Measurements from ENCODE around the gene GOLGA6C. TPM values are rescaled to one million over a fixed set of nuclear protein-coding genes. Genes with fewer than 3 reads are reported as not detected.
"Not testable (repeated sequence)": the region's sequence is repeated elsewhere in the genome, so short reads cannot be mapped to it uniquely, and the experiment has no call there.

GOLGA6C gene
- total RNA-seq, 1 donor from 2014 or later, result not detected

- Mint-ChIP-seq H3K36me3 (ENCODE audit: unreplicated experiment) (no peaks in the 10 kb centered on the region), H3K4me3 (ENCODE audit: unreplicated experiment) (no peak overlapping the region), H3K27me3 (ENCODE audit: unreplicated experiment) (no peaks in the 10 kb centered on the region), H3K9me3 (ENCODE audit: unreplicated experiment) (peaks cover 3% of the 10 kb centered on the region), H3K4me1 (ENCODE audit: low read depth, unreplicated experiment) (peaks cover 3% of the 10 kb centered on the region), H3K27ac (ENCODE audit: unreplicated experiment) (no peak overlapping the region)
- DNase-seq, result no peak
- TF ChIP-seq CTCF (IDR thresholded peaks at IDR 0.05; ENCODE audit: partially characterized antibody, unreplicated experiment), result no peak
Measured at GRCh38 chr15:75215107-75216004, 42.8 kb upstream of the GOLGA6C start.

GRCh38 chr15:75217012-75217411 is 41.1 kb upstream of the GOLGA6C start:
- no peak overlapping the region for H3K4me3 Mint-ChIP-seq (ENCODE audit: unreplicated experiment)
- H3K4me1 Mint-ChIP-seq (ENCODE audit: low read depth, unreplicated experiment), result peaks cover 3% of the 10 kb centered on the region
- H3K9me3 Mint-ChIP-seq (ENCODE audit: unreplicated experiment), result peaks cover 3% of the 10 kb centered on the region
- no peak for DNase-seq
- H3K27me3 Mint-ChIP-seq (ENCODE audit: unreplicated experiment), result no peaks in the 10 kb centered on the region
- no peaks in the 10 kb centered on the region for H3K36me3 Mint-ChIP-seq (ENCODE audit: unreplicated experiment)
- no peak for TF ChIP-seq CTCF (IDR thresholded peaks at IDR 0.05; ENCODE audit: partially characterized antibody, unreplicated experiment)
- no peak overlapping the region for H3K27ac Mint-ChIP-seq (ENCODE audit: unreplicated experiment)

GRCh38 chr15:75217574-75217973 is 40.6 kb upstream of the GOLGA6C start:
- not testable (repeated sequence) for H3K4me3 Mint-ChIP-seq (ENCODE audit: unreplicated experiment); DNase-seq; H3K27me3 Mint-ChIP-seq (ENCODE audit: unreplicated experiment); H3K27ac Mint-ChIP-seq (ENCODE audit: unreplicated experiment); H3K36me3 Mint-ChIP-seq (ENCODE audit: unreplicated experiment); H3K4me1 Mint-ChIP-seq (ENCODE audit: low read depth, unreplicated experiment); H3K9me3 Mint-ChIP-seq (ENCODE audit: unreplicated experiment)

- H3K9me3 Mint-ChIP-seq (ENCODE audit: unreplicated experiment); H3K4me1 Mint-ChIP-seq (ENCODE audit: low read depth, unreplicated experiment); H3K36me3 Mint-ChIP-seq (ENCODE audit: unreplicated experiment); DNase-seq; H3K4me3 Mint-ChIP-seq (ENCODE audit: unreplicated experiment); H3K27ac Mint-ChIP-seq (ENCODE audit: unreplicated experiment); H3K27me3 Mint-ChIP-seq (ENCODE audit: unreplicated experiment): not testable (repeated sequence)
Measured at GRCh38 chr15:75219507-75219929, 38.6 kb upstream of the GOLGA6C start.

- no peak for TF ChIP-seq CTCF (IDR thresholded peaks at IDR 0.05; ENCODE audit: partially characterized antibody, unreplicated experiment)
- no peaks in the 10 kb centered on the region for H3K36me3 Mint-ChIP-seq (ENCODE audit: unreplicated experiment)
- H3K4me3 Mint-ChIP-seq (ENCODE audit: unreplicated experiment), result no peak overlapping the region
- no peak overlapping the region for H3K27ac Mint-ChIP-seq (ENCODE audit: unreplicated experiment)
- no peaks in the 10 kb centered on the region for H3K9me3 Mint-ChIP-seq (ENCODE audit: unreplicated experiment)
- H3K27me3 Mint-ChIP-seq (ENCODE audit: unreplicated experiment), result peaks cover 9% of the 10 kb centered on the region
- H3K4me1 Mint-ChIP-seq (ENCODE audit: low read depth, unreplicated experiment), result no peaks in the 10 kb centered on the region
- no peak for DNase-seq
Measured at GRCh38 chr15:75223688-75224087, 34.4 kb upstream of the GOLGA6C start.

- no peak for DNase-seq
- peaks cover 9% of the 10 kb centered on the region for H3K27me3 Mint-ChIP-seq (ENCODE audit: unreplicated experiment)
- no peak overlapping the region for H3K4me3 Mint-ChIP-seq (ENCODE audit: unreplicated experiment)
- H3K4me1 Mint-ChIP-seq (ENCODE audit: low read depth, unreplicated experiment), result no peaks in the 10 kb centered on the region
- TF ChIP-seq CTCF (IDR thresholded peaks at IDR 0.05; ENCODE audit: partially characterized antibody, unreplicated experiment), result no peak
- H3K27ac Mint-ChIP-seq (ENCODE audit: unreplicated experiment), result no peak overlapping the region
- no peaks in the 10 kb centered on the region for H3K36me3 Mint-ChIP-seq (ENCODE audit: unreplicated experiment)
- no peaks in the 10 kb centered on the region for H3K9me3 Mint-ChIP-seq (ENCODE audit: unreplicated experiment)
Measured at GRCh38 chr15:75224281-75224680, 33.9 kb upstream of the GOLGA6C start.

- H3K4me3 Mint-ChIP-seq (ENCODE audit: unreplicated experiment); H3K9me3 Mint-ChIP-seq (ENCODE audit: unreplicated experiment); H3K4me1 Mint-ChIP-seq (ENCODE audit: low read depth, unreplicated experiment); H3K36me3 Mint-ChIP-seq (ENCODE audit: unreplicated experiment); DNase-seq; H3K27me3 Mint-ChIP-seq (ENCODE audit: unreplicated experiment); H3K27ac Mint-ChIP-seq (ENCODE audit: unreplicated experiment): not testable (repeated sequence)
Measured at GRCh38 chr15:75225102-75225836, 32.9 kb upstream of the GOLGA6C start.

Measured in glutamatergic neuron (in vitro differentiated cells).